Naive thymus-derived CD8-positive, alpha-beta T cell (primary cell): Measurements from ENCODE around the gene LPP. TPM values are rescaled to one million over a fixed set of nuclear protein-coding genes. Genes with fewer than 3 reads are reported as not detected.

Source experiments
- ATAC-seq, 2 donors: fragments of 150-1000 bp; cut with Tn5 transposase in 1 of 2; sonication (Bioruptor Pico), chemical (Tn5 transposase) in 1 of 2; 1 replicate in 1 of 2; 2 replicates in 1 of 2; pipeline ENCODE4 v1.10.0; 2021; ENCODE audit warnings: mild to moderate bottlenecking in 2 of 2, moderate library complexity in 2 of 2
- POLR2A ChIA-PET: fragments of 350-600 bp; sonication (Branson Sonifier 250); formaldehyde crosslinking; loops from one replicate; lab custom pipeline; 2021; ENCODE audit warnings: antibody characterized with exemption; lab: Charles Lee
- DNase-seq, 10 donors: peaks; one replicate each; pipeline versions ENCODE4 v3.0.0 to v3.0.0-alpha.2; 2020 to 2022
- H3K27ac Mint-ChIP-seq, 10 donors: one replicate each; pipeline ENCODE4 v1.8.0; 2020 to 2022; ENCODE audit warnings: mild to moderate bottlenecking in 10 of 10, mixed read lengths in 10 of 10, moderate library complexity in 4 of 10, inconsistent platforms in 1 of 10
- H3K27me3 Mint-ChIP-seq, 5 donors: one replicate each; pipeline ENCODE4 v1.8.0; 2021 to 2022; ENCODE audit warnings: mixed read lengths in 5 of 5
- H3K36me3 Mint-ChIP-seq, 3 donors: one replicate each; pipeline ENCODE4 v1.8.0; 2020 to 2022; ENCODE audit warnings: mixed read lengths in 3 of 3, mild to moderate bottlenecking in 2 of 3, inconsistent platforms in 1 of 3
- H3K4me1 Mint-ChIP-seq, 4 donors: one replicate each; pipeline ENCODE4 v1.8.0; 2021 to 2022; ENCODE audit warnings: mixed read lengths in 4 of 4
- H3K4me3 Mint-ChIP-seq, 10 donors: one replicate each; pipeline ENCODE4 v1.8.0; 2020 to 2022; ENCODE audit warnings: mild to moderate bottlenecking in 10 of 10, mixed read lengths in 10 of 10, moderate library complexity in 6 of 10, inconsistent platforms in 1 of 10
- H3K9me3 Mint-ChIP-seq, 9 donors: one replicate each; pipeline ENCODE4 v1.8.0; 2020 to 2022; ENCODE audit warnings: mixed read lengths in 9 of 9, mild to moderate bottlenecking in 3 of 9, inconsistent platforms in 1 of 9, moderate library complexity in 1 of 9
- polyA plus RNA-seq, 3 donors: library from polyadenylated mRNA; unstranded; fragments of 300-500 nt; fragmentation: Illumina TruSeq; gene quantifications; one replicate each; pipeline ENCODE4 v1.2.3, GENCODE V29; 2021
- total RNA-seq, 8 experiments: library from RNA in 2 of 8; stranded (reverse) in 2 of 8; gene quantifications; one replicate each; pipeline ENCODE4 v1.2.3 and lab custom pipeline; 2021 to 2026

LPP gene
- total and polyA plus RNA-seq, 5 experiments from 2014 or later: 4.9 to 12.5 (median 7.7) TPM

GRCh38 chr3:188712991-188713390 is 559.0 kb downstream of the LPP start:
- H3K4me1 Mint-ChIP-seq: peaks cover 0 to 13% (median 1%) of the 10 kb centered on the region in 4 donors
- H3K27ac Mint-ChIP-seq: no peak overlapping the region
- ATAC-seq (no peak), DNase-seq (no peak)
- no peak overlapping the region for H3K4me3 Mint-ChIP-seq
- H3K9me3 Mint-ChIP-seq: no peaks in the 10 kb centered on the region
- H3K36me3 Mint-ChIP-seq: peaks cover 0 to 18% (median 12%) of the 10 kb centered on the region in 3 donors
- no peaks in the 10 kb centered on the region for H3K27me3 Mint-ChIP-seq
- POLR2A ChIA-PET: interaction anchor here (0.6 kb wide), 1 partner anchor 37 kb away, joined by 3 read pairs; no protein-coding TSS in a partner anchor

GRCh38 chr3:188719545-188719944 is 565.6 kb downstream of the LPP start:
- no peak overlapping the region for H3K27ac Mint-ChIP-seq
- no peak for DNase-seq
- H3K36me3 Mint-ChIP-seq: no peaks in the 10 kb centered on the region
- no peak for ATAC-seq
- POLR2A ChIA-PET: no interaction called here
- H3K27me3 Mint-ChIP-seq: no peaks in the 10 kb centered on the region
- H3K4me1 Mint-ChIP-seq: peaks cover 0 to 2% (median 0%) of the 10 kb centered on the region in 4 donors
- no peaks in the 10 kb centered on the region for H3K9me3 Mint-ChIP-seq
- no peak overlapping the region for H3K4me3 Mint-ChIP-seq

GRCh38 chr3:188720215-188720614 is 566.3 kb downstream of the LPP start:
- H3K27me3 Mint-ChIP-seq: no peaks in the 10 kb centered on the region
- DNase-seq: no peak
- POLR2A ChIA-PET: no interaction called here
- no peak overlapping the region for H3K4me3 Mint-ChIP-seq
- no peaks in the 10 kb centered on the region for H3K36me3 Mint-ChIP-seq
- peaks cover 0 to 2% (median 0%) of the 10 kb centered on the region in 4 donors for H3K4me1 Mint-ChIP-seq
- no peaks in the 10 kb centered on the region for H3K9me3 Mint-ChIP-seq
- no peak overlapping the region for H3K27ac Mint-ChIP-seq
- no peak for ATAC-seq

DNA sequence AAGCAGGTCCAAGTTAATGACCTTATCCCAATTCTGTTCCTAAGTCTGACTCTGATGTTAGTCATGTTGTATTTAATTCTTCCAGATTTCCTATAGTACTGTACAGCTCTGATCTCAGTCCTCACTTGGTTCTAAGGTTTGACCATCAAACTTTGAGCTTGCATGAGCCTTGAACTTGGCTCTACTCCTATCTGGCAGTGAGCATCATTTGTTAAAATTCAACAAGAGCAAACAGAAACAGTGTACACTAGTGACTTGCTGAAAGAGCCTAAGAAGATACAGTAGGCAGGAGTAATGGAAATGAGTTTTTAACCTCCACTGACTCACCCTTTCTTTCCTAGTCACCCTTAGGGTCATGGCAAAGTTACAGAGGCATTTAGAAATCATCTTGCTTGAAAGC is 566.7 kb downstream of the LPP start:
- Mint-ChIP-seq H3K9me3 (no peaks in the 10 kb centered on the region), H3K4me1 (peaks cover 0 to 2% (median 0%) of the 10 kb centered on the region in 4 donors), H3K27me3 (no peaks in the 10 kb centered on the region), H3K27ac (no peak overlapping the region), H3K4me3 (no peak overlapping the region), H3K36me3 (no peaks in the 10 kb centered on the region)
- ATAC-seq: no peak
- DNase-seq: no peak
- POLR2A ChIA-PET: no interaction called here

GRCh38 chr3:188721312-188721711 is 567.4 kb downstream of the LPP start:
- H3K27me3 Mint-ChIP-seq: no peaks in the 10 kb centered on the region
- H3K36me3 Mint-ChIP-seq: no peaks in the 10 kb centered on the region
- H3K4me1 Mint-ChIP-seq: peaks cover 0 to 4% (median 0%) of the 10 kb centered on the region in 4 donors
- no peak overlapping the region for H3K27ac Mint-ChIP-seq
- ATAC-seq: no peak
- no peak for DNase-seq
- no peaks in the 10 kb centered on the region for H3K9me3 Mint-ChIP-seq
- POLR2A ChIA-PET: no interaction called here
- no peak overlapping the region for H3K4me3 Mint-ChIP-seq

DNA sequence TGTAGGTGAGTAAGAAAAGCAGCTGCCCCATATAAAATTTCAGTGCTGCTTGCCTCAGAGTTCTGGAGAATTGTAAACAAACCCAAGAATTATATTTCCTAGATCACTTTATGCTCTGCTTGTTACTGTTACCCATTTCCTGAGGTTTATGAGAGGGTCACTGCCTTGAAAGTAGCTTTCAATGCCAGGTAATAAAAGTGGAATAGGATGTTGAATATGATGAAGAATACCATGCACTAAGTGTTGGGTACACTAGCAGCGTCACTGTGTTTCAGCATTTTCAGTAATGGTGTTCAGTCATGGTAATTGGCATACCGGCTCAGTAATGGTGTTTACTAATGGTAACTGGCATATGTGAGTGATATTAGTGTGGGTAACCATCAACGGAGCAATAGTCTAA is 568.0 kb downstream of the LPP start:
- Mint-ChIP-seq H3K4me1 (peaks cover 0 to 5% (median 0%) of the 10 kb centered on the region in 4 donors), H3K9me3 (no peaks in the 10 kb centered on the region), H3K36me3 (no peaks in the 10 kb centered on the region), H3K27me3 (no peaks in the 10 kb centered on the region), H3K27ac (no peak overlapping the region), H3K4me3 (no peak overlapping the region)
- POLR2A ChIA-PET: no interaction called here
- no peak for DNase-seq
- ATAC-seq: no peak

DNA sequence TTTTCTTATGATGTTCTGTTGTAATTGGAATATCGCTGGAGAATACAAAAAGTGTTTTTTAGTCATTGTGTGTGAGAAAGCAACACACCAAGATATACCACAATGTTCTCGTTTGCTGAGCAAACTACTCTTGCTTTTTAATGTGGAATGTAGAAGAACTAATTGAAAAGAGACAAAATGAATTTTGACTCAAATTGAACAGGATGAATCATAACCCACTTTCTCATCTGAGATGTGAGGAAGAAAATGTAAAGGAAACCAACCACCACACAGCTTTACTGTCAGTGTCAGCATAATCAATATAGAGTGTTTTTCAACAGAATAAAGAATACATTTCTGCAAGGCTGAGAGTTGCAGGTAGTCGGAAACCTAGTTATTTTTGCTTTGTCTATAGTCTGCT is 569.0 kb downstream of the LPP start:
- ATAC-seq (no peak), DNase-seq (no peak)
- Mint-ChIP-seq H3K27ac (no peak overlapping the region), H3K9me3 (no peaks in the 10 kb centered on the region), H3K4me3 (no peak overlapping the region), H3K36me3 (no peaks in the 10 kb centered on the region), H3K4me1 (peaks cover 0 to 3% (median 1%) of the 10 kb centered on the region in 4 donors), H3K27me3 (no peaks in the 10 kb centered on the region)
- POLR2A ChIA-PET: no interaction called here

- H3K27me3 Mint-ChIP-seq: no peaks in the 10 kb centered on the region
- DNase-seq: no peak
- no peaks in the 10 kb centered on the region for H3K36me3 Mint-ChIP-seq
- no peak for ATAC-seq
- no peak overlapping the region for H3K27ac Mint-ChIP-seq
- no peak overlapping the region for H3K4me3 Mint-ChIP-seq
- H3K9me3 Mint-ChIP-seq: no peaks in the 10 kb centered on the region
- H3K4me1 Mint-ChIP-seq: peaks cover 8 to 24% (median 11%) of the 10 kb centered on the region in 4 donors
- POLR2A ChIA-PET: no interaction called here
These were observed 573.1 kb downstream of the LPP start for GRCh38 chr3:188727052-188727451.

GRCh38 chr3:188728371-188728896 is 574.5 kb downstream of the LPP start:
- H3K27ac Mint-ChIP-seq: peak overlapping the region in 1 of 10 donors; percentile 30

GRCh38 chr3:188729422-188729821 is 575.5 kb downstream of the LPP start:
- DNase-seq (no peak), ATAC-seq (no peak)
- no peaks in the 10 kb centered on the region for H3K9me3 Mint-ChIP-seq
- H3K4me1 Mint-ChIP-seq: peaks cover 8 to 24% (median 11%) of the 10 kb centered on the region in 4 donors
- H3K36me3 Mint-ChIP-seq: no peaks in the 10 kb centered on the region
- no peaks in the 10 kb centered on the region for H3K27me3 Mint-ChIP-seq
- H3K27ac Mint-ChIP-seq: peak overlapping the region in 2 of 10 donors; percentile 1 to 51
- no peak overlapping the region for H3K4me3 Mint-ChIP-seq
- POLR2A ChIA-PET: interaction anchor here (0.7 kb wide), 2 partner anchors 115 to 984 kb away, joined by 3 to 5 read pairs; no protein-coding TSS in a partner anchor

More at GRCh38 chr3:188728371-188728896, 574.5 kb downstream of the LPP start:
- DNase-seq (no peak), ATAC-seq (no peak)
- Mint-ChIP-seq H3K4me1 (peaks cover 8 to 24% (median 11%) of the 10 kb centered on the region in 4 donors), H3K4me3 (no peak overlapping the region), H3K9me3 (no peaks in the 10 kb centered on the region), H3K27me3 (no peaks in the 10 kb centered on the region), H3K36me3 (no peaks in the 10 kb centered on the region)
- POLR2A ChIA-PET: no interaction called here

GRCh38 chr3:188734395-188734794 is 580.4 kb downstream of the LPP start:
- POLR2A ChIA-PET: no interaction called here
- Mint-ChIP-seq H3K36me3 (no peaks in the 10 kb centered on the region), H3K4me1 (peaks cover 0 to 7% (median 3%) of the 10 kb centered on the region in 4 donors), H3K4me3 (no peak overlapping the region), H3K9me3 (no peaks in the 10 kb centered on the region), H3K27me3 (no peaks in the 10 kb centered on the region), H3K27ac (no peak overlapping the region)
- ATAC-seq: no peak
- no peak for DNase-seq

- Mint-ChIP-seq H3K4me1 (no peaks in the 10 kb centered on the region), H3K27ac (no peak overlapping the region), H3K4me3 (no peak overlapping the region), H3K9me3 (no peaks in the 10 kb centered on the region), H3K27me3 (no peaks in the 10 kb centered on the region), H3K36me3 (no peaks in the 10 kb centered on the region)
- DNase-seq (no peak), ATAC-seq (no peak)
- POLR2A ChIA-PET: no interaction called here
These were observed 585.6 kb downstream of the LPP start for GRCh38 chr3:188739511-188739910.

- H3K4me3 Mint-ChIP-seq: no peak overlapping the region
- no peaks in the 10 kb centered on the region for H3K4me1 Mint-ChIP-seq
- H3K9me3 Mint-ChIP-seq: no peaks in the 10 kb centered on the region
- H3K36me3 Mint-ChIP-seq: no peaks in the 10 kb centered on the region
- POLR2A ChIA-PET: no interaction called here
- ATAC-seq (no peak), DNase-seq (no peak)
- no peak overlapping the region for H3K27ac Mint-ChIP-seq
- H3K27me3 Mint-ChIP-seq: no peaks in the 10 kb centered on the region
These were observed 586.1 kb downstream of the LPP start for GRCh38 chr3:188740010-188740409.
